HG03060 (cell line): ENCODE results near the gene ANXA9.

Experiments used
- ATAC-seq: cut with Tn5 transposase; IDR thresholded peaks from one replicate; pipeline ENCODE4 v1.9.1; 2021; ENCODE audit warnings: low read depth, moderate number of reproducible peaks; ENCODE audit not compliant: unreplicated experiment

Gene ANXA9

DNA sequence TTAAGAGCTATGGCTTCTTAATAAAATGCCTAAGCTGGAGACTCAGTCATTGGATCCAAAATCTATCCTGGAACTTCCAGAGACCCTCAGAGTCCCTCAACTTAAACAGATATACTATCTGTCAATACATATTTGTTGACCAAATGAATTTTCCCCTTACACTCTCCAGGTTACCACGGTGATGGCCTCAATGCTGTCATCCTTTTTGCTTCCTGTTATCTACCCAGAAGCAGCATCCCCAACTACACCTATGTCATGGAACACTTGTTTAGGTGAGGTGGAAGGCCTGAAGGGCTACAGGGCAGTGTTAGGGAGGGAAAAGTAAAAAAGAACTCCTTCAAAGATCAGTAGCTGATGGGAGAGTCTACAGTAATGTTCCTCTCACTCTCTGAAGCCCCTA lies 61.1 kb downstream of the ANXA9 start:
- ATAC-seq, result no peak
